GM12878 (cell line): ENCODE data around the gene SLC37A1. TPM values are rescaled to one million over a fixed set of nuclear protein-coding genes. Genes with fewer than 3 reads are reported as not detected.

Experiments used
- BCL11A ChIP-seq: IDR thresholded peaks from 2 replicates; pipeline ENCODE4 v1.6.1; 2011; ENCODE audit warnings: low read depth, low read length
- CBFB ChIP-seq: IDR thresholded peaks from 2 replicates; pipeline ENCODE4 v1.6.1; 2016; ENCODE audit warnings: antibody characterized with exemption, low read depth
- CBX5 ChIP-seq: sonication (generic); IDR thresholded peaks from 2 replicates; pipeline ENCODE4 v1.6.1; 2016; ENCODE audit warnings: low read depth, moderate library complexity, mild to moderate bottlenecking, inconsistent platforms
- CREM ChIP-seq: IDR thresholded peaks from 2 replicates; pipeline ENCODE4 v1.6.1; 2014; ENCODE audit warnings: antibody characterized with exemption, low read depth
- DPF2 ChIP-seq: fragments of 450-650 bp; IDR thresholded peaks from 2 replicates; pipeline ENCODE4 v1.6.1; 2017; ENCODE audit warnings: mild to moderate bottlenecking
- EP300 ChIP-seq, 2 experiments: fragments of 150-350 bp in 1 of 2; IDR thresholded peaks; 2 replicates each; pipeline ENCODE4 v1.6.1; 2011 to 2012; ENCODE audit warnings: low read depth in 2 of 2, low read length in 2 of 2, borderline replicate concordance in 1 of 2, improper control_type of control experiment in 1 of 2, inconsistent platforms in 1 of 2; ENCODE audit not compliant: control insufficient read depth in 1 of 2
- ESRRA ChIP-seq: IDR thresholded peaks from 2 replicates; pipeline ENCODE4 v1.6.1; 2012; ENCODE audit warnings: mild to moderate bottlenecking, low read length, improper control_type of control experiment
- GABPA ChIP-seq: IDR thresholded peaks from 2 replicates; pipeline ENCODE4 v1.6.1; 2014; ENCODE audit warnings: antibody characterized with exemption, low read depth, mild to moderate bottlenecking, inconsistent platforms
- HDAC2 ChIP-seq: fragments of 200-600 bp; sonication (generic); IDR thresholded peaks from 2 replicates; pipeline ENCODE4 v1.6.1; 2017
- MEF2A ChIP-seq: IDR thresholded peaks from 2 replicates; pipeline ENCODE4 v1.6.1; 2011; ENCODE audit warnings: low read depth, mild to moderate bottlenecking, low read length, moderate library complexity; ENCODE audit not compliant: insufficient read depth
- NFIC ChIP-seq: IDR thresholded peaks from 2 replicates; pipeline ENCODE4 v1.6.1; 2012; ENCODE audit warnings: low read depth, mild to moderate bottlenecking, inconsistent platforms, low read length, moderate library complexity
- NR2C1 ChIP-seq: fragments of 450-650 bp; IDR thresholded peaks from 2 replicates; pipeline ENCODE4 v1.6.1; 2017; ENCODE audit warnings: antibody characterized with exemption, mild to moderate bottlenecking, moderate library complexity
- NR2C2 ChIP-seq: IDR thresholded peaks from 2 replicates; pipeline ENCODE4 v1.6.1; 2011; ENCODE audit warnings: borderline replicate concordance, low read depth; ENCODE audit not compliant: control insufficient read depth, insufficient read length
- NR2F1 ChIP-seq: fragments of 450-650 bp; conservative IDR thresholded peaks from 2 replicates; pipeline ENCODE4 v1.6.1; 2017; ENCODE audit warnings: mild to moderate bottlenecking
- NRF1 ChIP-seq: conservative IDR thresholded peaks from 2 replicates; pipeline ENCODE4 v1.6.1; 2011; ENCODE audit warnings: mild to moderate bottlenecking, low read depth, low read length, improper control_type of control experiment
- POLR2AphosphoS5 ChIP-seq: IDR thresholded peaks from 2 replicates; pipeline ENCODE4 v1.6.1; 2011; ENCODE audit warnings: mild to moderate bottlenecking, low read length, inconsistent platforms
- RAD21 ChIP-seq: IDR thresholded peaks from 2 replicates; pipeline ENCODE4 v1.6.1; 2011; ENCODE audit warnings: mild to moderate bottlenecking, low read depth, low read length, moderate library complexity; ENCODE audit not compliant: insufficient read depth
- SMARCA5 ChIP-seq: fragments of 450-650 bp; IDR thresholded peaks from 2 replicates; pipeline ENCODE4 v1.6.1; 2017; ENCODE audit warnings: mild to moderate bottlenecking
- SREBF1 ChIP-seq: IDR thresholded peaks from 2 replicates; pipeline ENCODE4 v1.6.1; 2012; ENCODE audit warnings: mild to moderate bottlenecking, low read length
- SUZ12 ChIP-seq: fragments of 200-600 bp; sonication (generic); IDR thresholded peaks from one replicate; pipeline ENCODE4 v1.6.1; 2018; ENCODE audit warnings: antibody characterized with exemption, mild to moderate bottlenecking; ENCODE audit not compliant: unreplicated experiment
- TCF12 ChIP-seq: IDR thresholded peaks from 2 replicates; pipeline ENCODE4 v1.6.1; 2011; ENCODE audit warnings: low read depth, mild to moderate bottlenecking, low read length
- WRNIP1 ChIP-seq: IDR thresholded peaks from 2 replicates; pipeline ENCODE4 v1.6.1; 2011; ENCODE audit warnings: low read depth, low read length, improper control_type of control experiment, borderline replicate concordance
- ZBED1 ChIP-seq: IDR thresholded peaks from 2 replicates; pipeline ENCODE4 v1.6.1; 2016; ENCODE audit warnings: borderline replicate concordance
- ZNF217 ChIP-seq: fragments of 450-650 bp; IDR thresholded peaks from 2 replicates; pipeline ENCODE4 v1.6.1; 2017; ENCODE audit warnings: antibody characterized with exemption, mild to moderate bottlenecking
- ZNF384 ChIP-seq: IDR thresholded peaks from 2 replicates; pipeline ENCODE4 v1.6.1; 2012; ENCODE audit warnings: low read depth, mild to moderate bottlenecking, low read length, improper control_type of control experiment, borderline replicate concordance
- ZZZ3 ChIP-seq: IDR thresholded peaks from 2 replicates; pipeline ENCODE4 v1.6.1; 2011; ENCODE audit warnings: low read depth; ENCODE audit not compliant: control insufficient read depth, insufficient read length
- polyA plus RNA-seq, 11 experiments: library from polyadenylated mRNA; depleted of rRNA in 4 of 11; unstranded in 6 of 11; stranded (reverse) in 5 of 11; fragments of >200 nt; fragmentation: Nextera tagmentation in 4 of 11; fragmentation: Illumina TruSeq in 1 of 11; extraction: Ambion mirVana in 4 of 11; extraction: Trizol in 1 of 11; gene quantifications; 1 replicate in 1 of 11; 2 replicates in 10 of 11; pipeline versions ENCODE4 v1.2.1 to v1.2.3, GENCODE V29; 2011 to 2016; ENCODE audit warnings: inconsistent platforms in 2 of 11, missing spikeins in 2 of 11, low read depth in 1 of 11
- total RNA-seq, 4 experiments: library from RNA; depleted of rRNA in 3 of 4; stranded (reverse); fragments of >200 nt in 3 of 4; fragmentation: Illumina TruSeq in 1 of 4; extraction: Trizol in 1 of 4; gene quantifications; 2 replicates each; pipeline versions ENCODE4 v1.2.1 to v1.2.3, GENCODE V29; 2013 to 2021
- TF ChIP-seq, protein P1 (sequence below): fragments of 450-650 bp; IDR thresholded peaks from 2 replicates; pipeline ENCODE4 v1.6.1; 2017; ENCODE audit warnings: mild to moderate bottlenecking, moderate library complexity

SLC37A1 gene
- total and polyA plus RNA-seq, 10 of the 15 experiments (the other 5 are each of a cell fraction or from before 2014, with no cell fraction given) = 1.1 to 35.5 (median 24.4) TPM

DNA sequence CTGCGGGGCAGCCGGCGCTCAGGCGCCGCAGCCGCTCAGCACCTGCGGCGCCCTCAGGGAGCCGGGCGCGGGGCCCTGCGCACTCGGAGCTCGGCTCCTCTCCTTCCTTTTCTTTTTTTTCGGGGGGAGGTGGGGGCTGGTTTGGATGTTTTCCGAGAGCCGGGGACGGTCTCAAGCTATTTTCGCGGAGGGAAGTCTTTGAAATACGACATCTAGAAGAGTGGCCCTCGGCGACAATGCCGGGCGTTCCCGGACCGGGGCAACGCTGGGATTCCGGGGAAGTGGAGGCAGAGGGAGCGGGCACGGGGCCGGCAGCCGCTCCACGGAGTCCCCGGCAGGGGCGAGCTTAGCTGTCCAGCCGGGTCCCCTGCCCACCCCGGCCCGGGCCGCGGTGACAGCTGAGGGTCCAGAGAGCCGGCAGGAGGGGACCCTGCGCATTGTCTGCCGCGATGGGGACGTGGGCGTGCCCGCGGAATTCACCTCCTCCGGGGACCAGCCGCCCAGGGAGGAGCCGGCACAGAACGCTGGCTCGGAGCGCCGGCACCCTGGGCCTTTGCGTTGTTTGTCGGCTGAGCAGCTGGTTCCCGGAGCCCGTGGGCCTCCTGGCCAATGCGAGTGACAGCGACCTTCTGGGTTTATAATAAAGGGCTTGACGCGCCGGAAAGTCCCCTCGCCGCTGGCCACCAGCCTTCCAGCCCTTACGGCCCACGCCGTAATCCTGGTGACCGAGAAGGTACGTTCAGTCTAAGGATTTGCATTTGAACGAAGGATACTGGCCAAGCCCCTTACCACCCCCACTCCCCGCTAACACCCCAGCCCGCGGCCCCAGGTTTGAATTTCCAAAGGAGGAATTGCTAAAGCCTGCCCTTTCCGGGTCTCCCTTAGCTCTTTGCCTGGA is 582 bp downstream of the SLC37A1 start (continued):
- TF ChIP-seq ZNF217 = no peak
- TF ChIP-seq NFIC = no peak
- no peak for TF ChIP-seq CBX5
- TF ChIP-seq POLR2AphosphoS5 = peak; percentile 91
- no peak for TF ChIP-seq MEF2A
- no peak for TF ChIP-seq NR2C2
- no peak for TF ChIP-seq RAD21
- 0 out of 2 replicates have a peak, but pooled peaks have one; percentile 32 for TF ChIP-seq SMARCA5
- TF ChIP-seq GABPA = no peak
- TF ChIP-seq CBFB = peak; percentile 46; the same call in 1 of the 2 replicates
- TF ChIP-seq HDAC2 = no peak
- TF ChIP-seq TCF12 = no peak
- no peak for TF ChIP-seq SUZ12
- TF ChIP-seq NR2F1 = peak; percentile 30; the same call in 1 of the 2 replicates
- TF ChIP-seq NRF1 = no peak
- TF ChIP-seq EP300 (IDR thresholded peaks at IDR 0.05; ENCODE audit: borderline replicate concordance in 1 of 2, control insufficient read depth in 1 of 2, low read depth in 2 of 2, low read length in 2 of 2) = no peak; a peak in 1 of 4 replicates
- TF ChIP-seq BCL11A = no peak
- TF ChIP-seq CREM = no peak
- TF ChIP-seq, protein P1, sequence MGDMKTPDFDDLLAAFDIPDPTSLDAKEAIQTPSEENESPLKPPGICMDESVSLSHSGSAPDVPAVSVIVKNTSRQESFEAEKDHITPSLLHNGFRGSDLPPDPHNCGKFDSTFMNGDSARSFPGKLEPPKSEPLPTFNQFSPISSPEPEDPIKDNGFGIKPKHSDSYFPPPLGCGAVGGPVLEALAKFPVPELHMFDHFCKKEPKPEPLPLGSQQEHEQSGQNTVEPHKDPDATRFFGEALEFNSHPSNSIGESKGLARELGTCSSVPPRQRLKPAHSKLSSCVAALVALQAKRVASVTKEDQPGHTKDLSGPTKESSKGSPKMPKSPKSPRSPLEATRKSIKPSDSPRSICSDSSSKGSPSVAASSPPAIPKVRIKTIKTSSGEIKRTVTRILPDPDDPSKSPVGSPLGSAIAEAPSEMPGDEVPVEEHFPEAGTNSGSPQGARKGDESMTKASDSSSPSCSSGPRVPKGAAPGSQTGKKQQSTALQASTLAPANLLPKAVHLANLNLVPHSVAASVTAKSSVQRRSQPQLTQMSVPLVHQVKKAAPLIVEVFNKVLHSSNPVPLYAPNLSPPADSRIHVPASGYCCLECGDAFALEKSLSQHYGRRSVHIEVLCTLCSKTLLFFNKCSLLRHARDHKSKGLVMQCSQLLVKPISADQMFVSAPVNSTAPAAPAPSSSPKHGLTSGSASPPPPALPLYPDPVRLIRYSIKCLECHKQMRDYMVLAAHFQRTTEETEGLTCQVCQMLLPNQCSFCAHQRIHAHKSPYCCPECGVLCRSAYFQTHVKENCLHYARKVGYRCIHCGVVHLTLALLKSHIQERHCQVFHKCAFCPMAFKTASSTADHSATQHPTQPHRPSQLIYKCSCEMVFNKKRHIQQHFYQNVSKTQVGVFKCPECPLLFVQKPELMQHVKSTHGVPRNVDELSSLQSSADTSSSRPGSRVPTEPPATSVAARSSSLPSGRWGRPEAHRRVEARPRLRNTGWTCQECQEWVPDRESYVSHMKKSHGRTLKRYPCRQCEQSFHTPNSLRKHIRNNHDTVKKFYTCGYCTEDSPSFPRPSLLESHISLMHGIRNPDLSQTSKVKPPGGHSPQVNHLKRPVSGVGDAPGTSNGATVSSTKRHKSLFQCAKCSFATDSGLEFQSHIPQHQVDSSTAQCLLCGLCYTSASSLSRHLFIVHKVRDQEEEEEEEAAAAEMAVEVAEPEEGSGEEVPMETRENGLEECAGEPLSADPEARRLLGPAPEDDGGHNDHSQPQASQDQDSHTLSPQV = no peak
- TF ChIP-seq ZBED1 = no peak
- no peak for TF ChIP-seq ZNF384
- no peak for TF ChIP-seq ZZZ3
- no peak for TF ChIP-seq ESRRA
- TF ChIP-seq NR2C1 = no peak
- no peak for TF ChIP-seq WRNIP1
- peak; percentile 83; the same call in 1 of the 2 replicates for TF ChIP-seq DPF2
- TF ChIP-seq SREBF1 = no peak
